Ammon's horn (tissue), 1 donor: ENCODE data around the gene ARHGAP22.
"Not testable (repeated sequence)": the region's sequence is repeated elsewhere in the genome, so short reads cannot be mapped to it uniquely, and the experiment has no call there.

Source experiments
- DNase-seq: peaks from one replicate; pipeline ENCODE4 v3.0.0-alpha.2; 2016; ENCODE audit warnings: low spot score

ARHGAP22 gene

GRCh38 chr10:48604991-48605508 is at the start of gene ARHGAP22:
TSS of gene ARHGAP22 (minus strand) at chr10:48605073. CDS start at chr10:48604796, 277 bp downstream.
- DNase-seq = peak; percentile 75

GRCh38 chr10:48653944-48654698 is 49.2 kb upstream of the ARHGAP22 start:
- DNase-seq = no peak

GRCh38 chr10:48653347-48653746 is 48.5 kb upstream of the ARHGAP22 start:
- no peak for DNase-seq

GRCh38 chr10:48652344-48652743 is 47.5 kb upstream of the ARHGAP22 start:
- no peak for DNase-seq

- no peak for DNase-seq
Measured at GRCh38 chr10:48651839-48652238, 47.0 kb upstream of the ARHGAP22 start.

GRCh38 chr10:48651293-48651692 is 46.4 kb upstream of the ARHGAP22 start:
- no peak for DNase-seq

- DNase-seq = peak; percentile 69
Measured at GRCh38 chr10:48649349-48649944, 44.6 kb upstream of the ARHGAP22 start.

- DNase-seq = no peak
Measured at GRCh38 chr10:48648172-48648942, 43.5 kb upstream of the ARHGAP22 start.

- DNase-seq = not testable (repeated sequence)
Measured at GRCh38 chr10:48647073-48647472, 42.2 kb upstream of the ARHGAP22 start.

GRCh38 chr10:48645600-48645999 is 40.7 kb upstream of the ARHGAP22 start:
- DNase-seq = no peak

GRCh38 chr10:48641099-48641690 is 36.3 kb upstream of the ARHGAP22 start:
- not testable (repeated sequence) for DNase-seq

- DNase-seq = no peak
Measured at GRCh38 chr10:48640326-48640725, 35.5 kb upstream of the ARHGAP22 start.

- no peak for DNase-seq
Measured at GRCh38 chr10:48639632-48640031, 34.8 kb upstream of the ARHGAP22 start.

GRCh38 chr10:48638739-48639527 is 34.1 kb upstream of the ARHGAP22 start:
- no peak for DNase-seq

GRCh38 chr10:48638158-48638557 is 33.3 kb upstream of the ARHGAP22 start:
- DNase-seq = no peak

- DNase-seq = no peak
Measured at GRCh38 chr10:48636901-48637300, 32.0 kb upstream of the ARHGAP22 start.

GRCh38 chr10:48636231-48636630 is 31.4 kb upstream of the ARHGAP22 start:
- DNase-seq = no peak

- no peak for DNase-seq
Measured at GRCh38 chr10:48634984-48635557, 30.2 kb upstream of the ARHGAP22 start.

GRCh38 chr10:48634198-48634983 is 29.5 kb upstream of the ARHGAP22 start:
- peak; percentile 81 for DNase-seq
